H1 (cell line): Measurements from ENCODE around the gene PRELID1. TPM values are rescaled to one million over a fixed set of nuclear protein-coding genes. Genes with fewer than 3 reads are reported as not detected.

ENCODE experiments used
- CHD7 ChIP-seq: fragments of 300-600 bp; sonication (generic); IDR thresholded peaks from 2 replicates; pipeline ENCODE4 v1.7.1; 2012; ENCODE audit warnings: low read length, moderate library complexity, mild to moderate bottlenecking, inconsistent platforms; ENCODE audit not compliant: insufficient replicate concordance
- HDAC2 ChIP-seq, 2 experiments: fragments of 300-600 bp in 1 of 2; sonication (generic) in 1 of 2; IDR thresholded peaks; 2 replicates each; pipeline ENCODE4 v1.6.1; 2011 to 2012; ENCODE audit warnings: low read depth in 2 of 2, low read length in 2 of 2, mild to moderate bottlenecking in 2 of 2, moderate library complexity in 2 of 2, borderline replicate concordance in 1 of 2, inconsistent platforms in 1 of 2
- NANOG ChIP-seq: IDR thresholded peaks from 2 replicates; pipeline ENCODE4 v1.6.1; 2011; ENCODE audit warnings: low read length, low read depth, mild to moderate bottlenecking, inconsistent platforms; ENCODE audit not compliant: insufficient read depth, poor library complexity, severe bottlenecking
- polyA plus RNA-seq, 7 experiments: library from polyadenylated mRNA; depleted of rRNA in 3 of 7; stranded (reverse) in 5 of 7; unstranded in 2 of 7; fragments of >200 nt in 5 of 7; fragments of 200-250 nt in 2 of 7; gene quantifications; 1 replicate in 5 of 7; 2 replicates in 1 of 7; 4 replicates in 1 of 7; pipeline versions ENCODE4 v1.2.1 to v1.2.3, GENCODE V29; 2011 to 2013; ENCODE audit warnings: missing spikeins in 2 of 7, mixed read lengths in 2 of 7
- total RNA-seq: library from RNA; stranded (reverse); fragmentation: NEBNext Ultra II Directional; extraction: Animal tissue kit (Norgen Biotek cat#: 25700); gene quantifications from 2 replicates; pipeline ENCODE4 v1.2.1, GENCODE V29; 2021

PRELID1 gene
- total and polyA plus RNA-seq, 2 of the 8 experiments (the other 6 are each of a cell fraction or from before 2014, with no cell fraction given): 272 to 428 TPM

- TF ChIP-seq CHD7 (no peak), NANOG (no peak), HDAC2 (IDR thresholded peaks at IDR 0.05; ENCODE audit: borderline replicate concordance in 1 of 2, low read depth in 2 of 2, low read length in 2 of 2) (no peak)
Measured at GRCh38 chr5:177339107-177339638, 35.6 kb downstream of the PRELID1 start (continued).
